ACC112 (cell line): ENCODE results near the gene PRSS2.
"Not testable (repeated sequence)": the region's sequence is repeated elsewhere in the genome, so short reads cannot be mapped to it uniquely, and the experiment has no call there.

Experiments
- H2AFZ ChIP-seq: fragments of 200-600 bp; sonication (generic); one replicate; pipeline ENCODE4 v1.6.0; 2017; ENCODE audit warnings: antibody characterized with exemption, low read length; ENCODE audit not compliant: unreplicated experiment
- H3K27ac ChIP-seq: fragments of 200-600 bp; sonication (generic); 2 replicates; pipeline ENCODE4 v1.5.1; 2014; ENCODE audit warnings: low read depth, mild to moderate bottlenecking, antibody characterized with exemption, low read length, moderate library complexity
- H3K27me3 ChIP-seq: fragments of 200-600 bp; sonication (generic); 2 replicates; pipeline ENCODE4 v1.6.1; 2014; ENCODE audit warnings: mild to moderate bottlenecking, antibody characterized with exemption, low read length, moderate library complexity, mixed read lengths; ENCODE audit not compliant: insufficient read depth
- H3K36me3 ChIP-seq: fragments of 200-600 bp; sonication (generic); 2 replicates; pipeline ENCODE4 v1.6.1; 2016; ENCODE audit warnings: mild to moderate bottlenecking, antibody characterized with exemption, low read length, moderate library complexity, mixed read lengths; ENCODE audit not compliant: insufficient read depth
- H3K4me1 ChIP-seq: fragments of 200-600 bp; sonication (generic); one replicate; pipeline ENCODE4 v1.6.1; 2016; ENCODE audit warnings: low read length, mixed read lengths; ENCODE audit not compliant: insufficient read depth, unreplicated experiment, control insufficient read depth
- H3K4me3 ChIP-seq: fragments of 200-600 bp; sonication (generic); 2 replicates; pipeline ENCODE4 v1.5.1; 2014; ENCODE audit warnings: mild to moderate bottlenecking, low read depth, low read length
- H3K79me2 ChIP-seq: fragments of 200-600 bp; sonication (generic); one replicate; pipeline ENCODE4 v1.6.0; 2016; ENCODE audit warnings: low read length; ENCODE audit not compliant: control insufficient read depth, unreplicated experiment, insufficient read depth

Gene PRSS2

GRCh38 chr7:142770661-142771352 is at the start of gene PRSS2:
Gene PRSS2, plus strand, starts transcription at chr7:142770970. Its CDS starts 13 bp downstream, at chr7:142770983.
- Histone ChIP-seq H3K4me1 (peaks cover under 1% of the 10 kb centered on the region), H3K4me3 (no peak within 1 kb of the TSS), H3K79me2 (no peaks in the 10 kb centered on the region), H3K36me3 (no peaks in the 10 kb centered on the region), H2AFZ (no peak within 1 kb of the TSS), H3K27ac (no peak within 1 kb of the TSS), H3K27me3 (peaks cover 52% of the 10 kb centered on the region)

GRCh38 chr7:142720986-142721385 is 49.8 kb upstream of the PRSS2 start:
- no peaks in the 10 kb centered on the region for H3K79me2 ChIP-seq
- H2AFZ ChIP-seq = no peak overlapping the region
- no peaks in the 10 kb centered on the region for H3K36me3 ChIP-seq
- H3K4me3 ChIP-seq = no peak overlapping the region
- H3K27me3 ChIP-seq = peaks cover 79% of the 10 kb centered on the region
- no peaks in the 10 kb centered on the region for H3K4me1 ChIP-seq
- H3K27ac ChIP-seq = no peak overlapping the region

GRCh38 chr7:142722248-142722794 is 48.4 kb upstream of the PRSS2 start:
- Histone ChIP-seq H3K36me3 (no peaks in the 10 kb centered on the region), H2AFZ (no peak overlapping the region), H3K4me3 (peak overlapping the region; percentile 59), H3K4me1 (no peaks in the 10 kb centered on the region), H3K27ac (no peak overlapping the region), H3K27me3 (peaks cover 67% of the 10 kb centered on the region), H3K79me2 (no peaks in the 10 kb centered on the region)

GRCh38 chr7:142733271-142733670 is 37.5 kb upstream of the PRSS2 start:
- no peak overlapping the region for H2AFZ ChIP-seq
- no peaks in the 10 kb centered on the region for H3K4me1 ChIP-seq
- H3K27me3 ChIP-seq = peaks cover 40% of the 10 kb centered on the region

GRCh38 chr7:142739923-142740492 is 30.8 kb upstream of the PRSS2 start:
- H3K27me3 ChIP-seq = peaks cover 37% of the 10 kb centered on the region
- no peak overlapping the region for H3K4me3 ChIP-seq
- no peaks in the 10 kb centered on the region for H3K36me3 ChIP-seq
- no peak overlapping the region for H3K27ac ChIP-seq
- H3K4me1 ChIP-seq = no peaks in the 10 kb centered on the region
- H3K79me2 ChIP-seq = no peaks in the 10 kb centered on the region
- H2AFZ ChIP-seq = no peak overlapping the region

More at GRCh38 chr7:142733271-142733670, 37.5 kb upstream of the PRSS2 start:
- no peaks in the 10 kb centered on the region for H3K36me3 ChIP-seq
- H3K4me3 ChIP-seq = no peak overlapping the region
- no peak overlapping the region for H3K27ac ChIP-seq
- H3K79me2 ChIP-seq = no peaks in the 10 kb centered on the region

GRCh38 chr7:142740786-142741185 is 30.0 kb upstream of the PRSS2 start:
- Histone ChIP-seq H3K4me1 (no peaks in the 10 kb centered on the region), H3K79me2 (no peaks in the 10 kb centered on the region), H3K27ac (no peak overlapping the region), H3K4me3 (no peak overlapping the region), H3K36me3 (no peaks in the 10 kb centered on the region), H2AFZ (no peak overlapping the region), H3K27me3 (peaks cover 37% of the 10 kb centered on the region)

GRCh38 chr7:142741932-142742331 is 28.8 kb upstream of the PRSS2 start:
- not testable (repeated sequence) for H2AFZ ChIP-seq, H3K27ac ChIP-seq, H3K4me3 ChIP-seq, H3K4me1 ChIP-seq, H3K36me3 ChIP-seq, H3K79me2 ChIP-seq
- peaks cover 46% of the 10 kb centered on the region for H3K27me3 ChIP-seq

GRCh38 chr7:142745091-142745635 is 25.6 kb upstream of the PRSS2 start:
- H3K36me3 ChIP-seq = no peaks in the 10 kb centered on the region
- no peak overlapping the region for H2AFZ ChIP-seq
- H3K79me2 ChIP-seq = no peaks in the 10 kb centered on the region
- no peaks in the 10 kb centered on the region for H3K4me1 ChIP-seq
- H3K27me3 ChIP-seq = peaks cover 54% of the 10 kb centered on the region
- no peak overlapping the region for H3K27ac ChIP-seq
- H3K4me3 ChIP-seq = no peak overlapping the region

GRCh38 chr7:142745745-142746144 is 25.0 kb upstream of the PRSS2 start:
- Histone ChIP-seq H3K79me2 (no peaks in the 10 kb centered on the region), H3K36me3 (no peaks in the 10 kb centered on the region), H3K4me1 (no peaks in the 10 kb centered on the region), H3K27ac (no peak overlapping the region), H3K27me3 (peaks cover 49% of the 10 kb centered on the region), H3K4me3 (no peak overlapping the region), H2AFZ (no peak overlapping the region)

GRCh38 chr7:142746264-142746663 is 24.5 kb upstream of the PRSS2 start:
- peaks cover 46% of the 10 kb centered on the region for H3K27me3 ChIP-seq
- H3K4me1 ChIP-seq = no peaks in the 10 kb centered on the region
- no peaks in the 10 kb centered on the region for H3K36me3 ChIP-seq
- H3K79me2 ChIP-seq = no peaks in the 10 kb centered on the region
- no peak overlapping the region for H3K27ac ChIP-seq
- H2AFZ ChIP-seq = no peak overlapping the region
- no peak overlapping the region for H3K4me3 ChIP-seq

GRCh38 chr7:142748410-142748809 is 22.4 kb upstream of the PRSS2 start:
- H3K4me1 ChIP-seq, H3K27ac ChIP-seq, H3K4me3 ChIP-seq, H2AFZ ChIP-seq, H3K79me2 ChIP-seq, H3K36me3 ChIP-seq: not testable (repeated sequence)
- peaks cover 36% of the 10 kb centered on the region for H3K27me3 ChIP-seq
